NK-92 treated with Interleukin-12 subunit alpha and Interleukin-12 subunit beta, amount 100 ng/mL, for 24 hours (cell line): ENCODE measurements around the gene GRAMD1B.
A peak's percentile ranks its signal among the peaks of the same experiment; 100 is the strongest.
"Not testable (repeated sequence)": the region's sequence is repeated elsewhere in the genome, so short reads cannot be mapped to it uniquely, and the experiment has no call there.

ENCODE experiments used
- DNase-seq: peaks from one replicate; lab custom pipeline; 2025; lab: John Stamatoyannopoulos, UW

Gene GRAMD1B

DNA sequence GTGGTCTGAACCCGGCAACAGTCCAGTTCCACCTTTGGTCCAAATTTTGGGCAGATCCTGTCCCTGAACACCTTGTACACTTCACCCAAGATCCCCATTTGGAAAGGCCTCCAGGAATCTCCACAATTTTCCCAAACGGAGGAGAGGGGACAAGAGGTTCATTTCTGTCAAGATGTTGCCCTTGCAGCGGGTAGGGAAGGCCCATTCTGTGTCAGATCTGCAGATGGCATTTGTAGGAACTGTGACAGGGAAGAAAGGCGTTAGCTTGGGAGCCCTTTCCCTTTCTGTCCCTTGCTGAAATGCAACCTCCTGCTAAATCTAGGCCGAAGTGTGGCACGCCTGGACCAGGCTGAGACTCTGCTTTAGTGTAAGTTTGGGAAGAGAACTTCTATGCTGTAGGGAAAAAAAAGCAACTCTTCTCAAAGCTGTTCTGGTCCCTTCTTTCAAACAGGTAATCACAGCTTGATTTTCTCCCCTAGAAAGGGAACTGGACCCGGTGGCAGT lies 138.3 kb downstream of the GRAMD1B start:
- no peak for DNase-seq

DNA sequence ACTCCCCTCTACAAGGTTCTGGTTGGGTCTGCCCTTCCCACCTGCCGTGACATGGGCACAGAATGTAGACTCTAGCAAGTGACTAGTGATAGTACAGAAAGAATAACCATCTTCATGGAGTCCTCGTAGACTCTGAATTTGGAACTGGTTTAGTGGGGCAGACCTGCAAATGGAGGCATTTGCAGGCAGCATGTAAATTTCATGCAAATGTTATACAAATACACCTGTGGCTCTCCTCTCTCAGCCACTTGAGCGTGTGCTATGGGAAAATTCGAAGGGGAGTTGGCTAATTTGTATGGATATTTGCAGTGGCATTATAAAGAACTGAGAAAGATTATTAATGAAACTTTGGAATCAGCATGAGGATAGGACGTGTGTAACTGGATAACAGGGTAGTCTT lies 139.3 kb downstream of the GRAMD1B start:
- no peak for DNase-seq

DNA sequence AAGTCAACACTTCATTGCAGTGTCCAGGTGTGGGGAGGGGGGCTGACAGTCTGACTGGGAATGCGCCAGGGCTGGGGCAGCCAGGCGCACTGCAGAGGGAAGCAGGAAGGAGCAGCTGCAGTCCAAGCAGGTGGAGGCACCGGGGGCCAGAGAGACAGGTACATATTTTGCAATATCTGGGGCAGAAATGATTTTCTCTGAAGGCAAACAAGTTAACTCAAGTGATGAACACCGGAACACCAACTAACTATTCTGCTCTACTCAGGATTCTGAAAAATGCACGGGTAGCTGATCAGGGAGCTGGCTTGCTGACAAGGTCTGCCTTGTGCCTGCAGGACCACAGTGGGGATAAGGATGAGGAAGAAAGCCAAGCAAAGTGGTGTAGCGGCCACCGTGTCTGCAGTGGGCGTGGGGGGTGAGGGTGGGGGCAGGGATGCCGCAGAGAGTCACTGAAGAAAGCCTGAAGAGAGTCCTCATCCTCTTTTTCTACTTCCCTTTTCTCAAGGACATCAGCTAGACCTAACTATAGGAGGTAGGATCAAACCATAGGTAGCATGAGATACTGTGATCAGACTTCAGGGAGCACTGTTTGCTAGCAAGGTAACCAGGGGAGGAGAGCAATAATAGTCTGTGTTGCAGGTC lies 141.0 kb downstream of the GRAMD1B start:
- DNase-seq = no peak

DNA sequence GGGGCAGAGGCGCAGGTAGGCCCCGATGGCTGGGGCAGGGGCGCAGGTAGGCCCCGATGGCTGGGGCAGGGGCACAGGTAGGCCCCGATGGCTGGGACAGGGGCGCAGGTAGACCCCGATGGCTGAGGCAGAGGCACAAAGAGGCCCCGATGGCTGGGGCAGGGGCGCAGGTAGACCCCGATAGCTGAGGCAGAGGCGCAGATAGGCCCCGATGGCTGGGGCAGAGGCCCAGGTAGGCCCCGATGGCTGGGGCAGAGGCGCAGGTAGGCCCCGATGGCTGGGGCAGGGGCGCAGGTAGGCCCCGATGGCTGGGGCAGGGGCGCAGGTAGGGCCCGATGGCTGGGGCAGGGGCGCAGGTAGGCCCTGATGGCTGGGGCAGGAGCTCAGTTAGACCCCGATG lies 142.7 kb downstream of the GRAMD1B start:
- not testable (repeated sequence) for DNase-seq

DNA sequence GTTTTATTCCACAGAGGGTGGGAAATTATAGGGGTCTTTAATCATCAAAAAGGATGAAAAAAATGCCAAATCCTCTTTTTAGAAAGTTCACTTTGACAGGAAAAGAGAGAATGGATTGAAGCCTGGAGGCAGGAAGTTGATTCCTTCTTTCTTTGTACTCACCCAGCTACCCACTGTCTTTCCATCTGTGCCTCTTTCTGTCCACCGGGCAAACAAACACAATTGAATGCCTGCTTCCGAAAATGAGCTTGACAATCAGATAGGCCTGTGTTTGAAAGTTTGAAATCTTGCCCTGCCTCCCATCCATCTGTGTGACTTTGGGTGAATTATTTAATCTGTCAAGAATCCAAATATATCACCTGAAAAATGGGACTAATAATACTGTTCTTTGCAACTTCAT lies 143.2 kb downstream of the GRAMD1B start:
- no peak for DNase-seq

DNA sequence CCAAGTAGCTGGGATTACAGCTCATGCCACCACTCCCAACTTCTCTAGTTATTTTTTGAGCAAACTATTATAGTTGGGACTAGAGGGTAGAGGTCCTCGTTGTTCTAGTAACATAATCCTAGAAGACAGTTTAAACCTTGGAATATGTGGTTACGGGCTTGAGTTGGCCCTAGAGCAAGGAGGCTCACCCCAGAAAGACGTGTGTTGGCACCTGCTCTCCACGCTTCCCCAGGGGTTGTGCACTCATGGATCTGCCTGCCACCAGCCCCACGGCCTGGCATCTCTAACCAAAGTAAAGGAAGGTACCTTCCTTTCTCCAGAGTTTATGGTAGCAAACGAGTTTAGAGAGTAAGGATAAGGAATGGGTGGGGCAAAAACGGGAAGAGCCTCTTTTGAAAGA lies 145.4 kb downstream of the GRAMD1B start:
- DNase-seq = no peak

DNA sequence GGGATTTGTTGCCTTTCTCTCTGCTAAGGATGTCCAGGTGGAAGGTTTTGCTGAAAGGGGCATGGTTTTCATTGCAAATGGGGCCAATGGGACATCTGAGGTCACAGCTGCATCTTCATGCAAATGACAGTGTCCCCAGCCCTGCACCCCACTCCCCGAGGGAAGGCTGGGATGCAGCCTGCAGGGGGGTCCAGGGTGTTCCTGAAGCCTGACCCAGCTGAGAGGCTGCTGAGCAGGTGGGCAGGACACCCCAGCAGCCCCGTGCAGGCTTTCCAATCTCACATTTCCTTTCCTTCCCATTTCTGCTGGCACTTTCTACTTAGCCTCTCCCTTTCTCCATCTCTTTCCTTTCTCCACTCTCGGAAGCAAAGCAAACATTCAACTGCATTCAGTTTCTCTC lies 146.0 kb downstream of the GRAMD1B start:
- DNase-seq = no peak

DNA sequence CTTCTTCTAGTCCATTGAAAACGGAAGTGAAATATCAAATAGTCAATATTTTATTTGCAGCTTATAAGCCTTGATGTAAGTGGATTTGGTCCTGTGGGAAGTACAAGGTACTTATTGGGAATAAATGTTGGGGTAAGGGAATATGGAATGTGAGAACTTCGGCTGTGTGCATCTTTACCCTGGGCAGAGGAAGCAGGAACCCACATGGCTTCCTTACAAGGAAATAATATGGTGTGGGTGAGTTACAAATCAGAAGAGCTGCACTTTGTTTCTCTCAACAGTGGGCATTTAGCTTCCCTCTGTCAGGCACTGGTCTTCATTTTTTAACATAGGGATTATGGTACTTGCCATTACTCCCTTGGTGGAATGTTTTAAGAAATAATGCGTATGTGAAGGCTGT lies 146.4 kb downstream of the GRAMD1B start:
- no peak for DNase-seq

DNA sequence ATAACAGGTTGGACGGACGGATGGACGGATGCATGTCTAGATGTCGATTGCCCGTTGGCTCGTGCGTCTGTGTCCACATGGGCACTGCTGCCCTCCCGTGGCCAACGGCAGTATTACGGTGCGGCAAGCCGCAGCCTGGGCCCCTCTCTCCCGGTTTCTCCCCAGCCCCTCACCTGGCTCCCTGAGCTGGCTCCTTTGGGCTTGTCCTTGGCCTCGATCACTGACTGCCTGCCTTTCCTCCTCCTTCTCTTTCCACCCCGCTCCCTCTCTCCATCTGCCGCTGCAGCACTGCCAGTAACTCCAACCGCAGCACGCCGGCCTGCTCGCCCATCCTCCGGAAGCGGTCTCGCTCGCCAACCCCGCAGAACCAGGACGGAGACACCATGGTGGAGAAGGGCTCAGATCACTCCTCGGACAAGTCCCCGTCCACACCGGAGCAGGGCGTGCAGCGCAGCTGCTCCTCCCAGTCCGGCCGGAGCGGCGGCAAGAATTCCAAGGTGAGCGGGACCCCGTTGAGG lies 147.1 kb downstream of the GRAMD1B start:
- DNase-seq = peak; percentile 12

DNA sequence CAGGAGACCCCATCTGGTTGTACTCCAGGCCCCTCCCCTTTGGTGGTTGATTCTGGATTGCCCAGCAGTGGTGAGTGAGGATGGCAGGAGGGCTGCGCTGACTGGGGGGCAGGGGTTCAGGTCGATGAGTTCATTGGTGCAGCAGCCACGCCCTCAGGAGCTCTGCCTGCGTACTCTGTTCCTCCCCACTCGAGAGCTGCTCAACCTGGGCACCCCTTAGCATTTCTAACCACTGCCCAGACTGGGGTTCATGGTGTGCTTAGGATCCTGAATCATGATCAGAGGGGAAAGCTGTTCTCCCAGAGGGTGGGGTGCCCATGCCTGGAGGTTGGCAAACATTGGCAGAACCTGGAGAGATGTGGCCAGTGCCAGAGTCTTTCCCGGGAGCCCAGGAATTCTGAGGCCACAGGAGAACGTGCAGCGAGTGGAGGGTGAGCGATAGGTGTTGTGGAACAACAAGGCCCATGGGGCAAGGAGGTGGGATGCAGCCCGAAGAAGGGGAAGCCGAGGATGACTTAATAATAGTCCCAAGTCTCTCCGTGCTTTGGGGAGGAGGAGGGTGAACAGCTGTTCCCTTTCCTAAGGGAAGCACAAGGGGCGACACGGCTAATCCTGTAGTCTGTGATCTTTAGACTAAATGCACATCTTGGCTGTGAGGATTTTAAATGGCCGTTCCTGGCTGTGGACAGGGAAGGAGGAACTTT lies 148.9 kb downstream of the GRAMD1B start:
- no peak for DNase-seq

DNA sequence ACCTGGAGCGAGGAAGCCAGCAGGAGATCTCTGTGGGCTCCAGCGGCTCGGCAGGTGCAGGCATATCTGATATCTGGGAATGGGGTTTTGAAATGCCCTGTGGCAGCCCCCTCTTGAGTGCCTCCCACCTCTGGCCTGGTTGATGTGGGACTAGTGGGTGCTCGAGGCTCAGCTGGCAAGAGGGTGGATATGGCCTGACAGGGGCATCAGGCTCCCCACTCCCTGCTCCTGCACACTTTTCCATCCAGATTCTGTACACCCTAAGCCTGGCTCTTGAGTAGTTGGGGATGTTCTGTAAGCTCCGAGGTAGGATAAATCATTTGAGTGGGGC lies 149.4 kb downstream of the GRAMD1B start:
- no peak for DNase-seq

DNA sequence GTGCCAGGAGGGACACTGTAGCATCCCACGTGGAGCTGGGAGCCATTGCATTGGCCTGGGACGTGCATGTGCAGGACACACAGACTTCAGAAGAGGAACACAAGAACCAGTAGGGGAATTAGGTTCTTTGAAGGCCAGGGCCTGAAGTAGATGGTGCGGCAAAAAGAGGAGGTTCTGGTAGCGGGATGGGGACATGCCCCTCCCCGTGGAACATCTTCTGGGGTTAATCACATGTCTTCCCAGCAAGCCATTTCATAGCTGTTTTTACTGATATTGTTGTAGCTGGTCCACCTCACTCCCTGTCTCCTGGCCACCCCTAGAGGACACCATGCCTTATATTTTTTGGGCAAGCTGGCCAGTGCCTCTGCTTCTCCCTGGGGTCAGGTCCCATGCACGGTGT lies 150.1 kb downstream of the GRAMD1B start:
- no peak for DNase-seq

DNA sequence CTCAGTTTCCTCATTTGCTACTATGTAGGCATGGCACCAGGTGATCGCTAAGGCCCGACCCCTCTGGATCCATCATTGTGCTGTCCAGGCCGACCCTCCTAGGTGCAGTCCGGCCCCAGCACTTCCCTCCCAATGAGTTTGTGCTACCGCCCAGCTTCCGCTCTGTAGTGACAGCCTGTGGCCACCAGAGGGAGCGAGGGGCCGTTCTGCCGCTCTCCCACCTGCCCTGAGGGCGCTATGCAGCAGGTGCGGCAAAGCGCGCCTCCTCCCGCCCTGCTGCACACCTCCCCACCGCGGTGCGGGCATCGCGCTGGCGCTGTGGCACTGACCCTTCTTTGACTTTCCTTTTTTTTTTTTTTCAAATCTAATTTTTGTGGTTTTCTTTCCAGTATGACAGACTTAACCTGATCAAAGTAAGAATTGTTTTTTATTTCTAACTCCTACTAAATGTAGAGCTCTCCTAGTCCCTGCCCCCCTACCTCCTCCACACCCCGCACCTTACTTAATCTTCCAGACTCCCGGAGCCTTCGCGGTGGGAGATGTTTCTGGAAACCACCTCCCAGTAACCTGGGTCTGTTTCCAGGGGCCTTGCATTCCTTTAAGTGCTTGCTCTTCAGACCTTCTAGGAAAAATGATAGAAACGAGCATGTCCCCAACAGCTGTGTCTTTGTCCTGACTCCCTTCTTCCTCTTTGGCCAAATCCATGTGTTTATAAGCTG lies 150.6 kb downstream of the GRAMD1B start:
- no peak for DNase-seq

DNA sequence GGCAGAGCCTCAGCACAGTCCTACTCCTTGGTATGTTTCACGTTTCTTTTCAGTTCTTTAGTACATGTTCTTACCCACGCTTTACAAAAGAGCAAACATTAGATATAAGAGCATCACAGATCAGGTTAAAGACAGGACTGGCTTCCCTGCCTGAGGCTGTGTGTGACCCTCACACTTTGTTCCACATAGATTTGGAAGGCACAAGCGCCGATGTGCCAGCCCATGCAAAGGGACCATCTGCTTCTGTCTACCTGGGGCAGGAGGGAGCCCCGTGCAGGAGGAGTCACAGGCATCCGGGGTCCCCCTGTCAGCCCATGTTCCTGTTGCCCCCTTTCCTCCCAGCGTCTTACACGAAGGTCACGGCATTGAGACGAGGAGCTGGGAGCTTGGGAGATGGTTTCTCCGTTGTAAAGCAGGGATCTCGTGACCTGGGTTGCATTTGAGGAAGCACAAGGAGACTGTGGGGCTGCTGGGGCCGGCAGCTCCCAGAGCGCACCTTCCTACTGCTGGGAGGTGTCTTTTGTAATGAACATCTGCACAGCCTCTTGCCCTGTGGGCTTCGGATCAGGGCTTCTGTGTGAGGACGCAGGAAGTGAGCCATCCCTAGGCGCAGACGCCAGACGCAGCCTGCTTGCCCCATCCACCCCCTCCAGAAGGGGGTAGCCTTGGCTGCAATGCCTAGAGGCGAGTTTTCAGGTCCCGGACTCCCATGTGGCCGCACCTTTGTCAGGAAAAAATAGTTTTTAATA lies 151.8 kb downstream of the GRAMD1B start:
- no peak for DNase-seq

DNA sequence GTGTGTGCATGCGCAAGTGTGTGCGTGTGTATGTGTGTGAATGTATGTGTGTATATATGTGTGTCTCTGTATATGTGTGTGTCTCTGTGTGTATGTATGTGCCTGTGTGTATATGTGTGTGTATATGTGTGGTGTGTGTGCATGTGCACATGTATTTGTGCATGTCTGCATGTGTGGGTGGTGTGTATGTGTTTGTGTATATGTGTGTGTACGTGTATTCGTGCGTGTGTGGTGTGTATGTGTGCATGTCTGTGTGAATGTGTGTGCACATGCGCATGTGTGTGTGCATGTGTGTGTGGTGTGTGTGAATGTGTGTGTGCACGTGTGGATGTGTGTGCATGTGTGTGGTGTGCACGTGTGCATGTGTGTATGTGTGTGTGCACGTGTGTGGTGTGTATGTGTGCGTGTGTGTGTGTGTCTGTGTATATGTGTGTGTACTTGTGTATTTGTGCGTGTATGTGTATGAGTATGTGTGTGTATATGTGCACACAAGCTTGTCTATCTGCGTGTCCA lies 153.0 kb downstream of the GRAMD1B start:
- no peak for DNase-seq

DNA sequence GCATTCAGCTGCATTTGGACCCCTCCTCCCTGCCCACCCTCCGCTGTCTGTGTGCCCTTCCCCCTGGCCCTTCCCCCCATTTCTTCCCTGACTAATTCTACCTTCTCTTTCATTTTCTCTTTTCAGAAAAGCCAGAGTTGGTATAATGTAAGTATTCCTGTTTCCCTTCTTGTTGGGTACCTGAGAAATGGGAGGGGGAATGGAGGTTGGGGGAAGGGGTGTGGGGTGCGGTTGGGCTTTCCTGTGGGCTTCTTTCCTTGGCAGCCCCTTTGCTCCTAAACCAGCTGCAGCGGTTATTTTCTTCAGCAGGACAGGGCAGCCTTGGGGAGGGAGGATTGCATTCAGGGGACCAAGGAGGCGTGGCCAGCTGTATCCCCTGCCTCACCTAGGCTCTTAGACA lies 154.1 kb downstream of the GRAMD1B start:
- DNase-seq = no peak

DNA sequence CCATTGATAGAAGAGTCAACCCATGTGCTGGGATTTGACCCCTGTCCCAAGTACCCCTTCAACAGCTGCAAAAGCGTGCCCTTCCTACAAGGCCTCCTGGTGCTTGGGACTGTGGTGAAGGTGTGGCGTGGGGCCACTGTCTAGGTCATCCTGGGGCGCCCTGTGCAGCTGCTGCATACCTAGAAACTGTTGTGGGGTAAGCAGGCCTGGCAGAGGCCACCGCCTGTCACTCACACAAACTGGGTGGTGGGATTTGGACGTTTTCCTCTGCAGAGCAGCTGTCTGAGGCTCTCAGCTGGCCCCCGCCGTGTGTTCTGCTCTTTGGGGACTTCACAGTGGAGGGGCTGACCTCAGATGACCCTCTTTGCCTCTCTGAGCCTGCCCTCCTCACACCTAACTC lies 154.7 kb downstream of the GRAMD1B start:
- no peak for DNase-seq

DNA sequence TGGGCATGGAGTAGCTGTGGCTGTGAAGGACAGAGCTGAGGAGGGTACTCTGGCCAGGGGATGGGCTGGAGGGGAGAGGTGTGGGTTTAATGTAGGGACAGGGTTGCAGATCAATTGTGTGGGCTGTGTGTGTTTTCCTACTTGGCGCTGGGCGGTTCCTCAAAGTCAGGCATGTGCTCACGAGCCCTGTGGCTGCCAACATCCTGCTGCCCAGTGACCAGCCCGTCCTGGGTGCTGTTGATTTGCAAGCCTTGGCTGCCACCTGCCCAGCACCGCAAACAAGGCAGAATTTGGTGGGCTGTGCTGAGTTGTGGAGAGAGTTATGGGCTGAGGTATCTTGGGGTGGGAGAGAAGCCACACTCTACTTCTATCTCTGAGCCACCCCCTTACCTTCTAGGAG lies 155.1 kb downstream of the GRAMD1B start:
- no peak for DNase-seq

DNA sequence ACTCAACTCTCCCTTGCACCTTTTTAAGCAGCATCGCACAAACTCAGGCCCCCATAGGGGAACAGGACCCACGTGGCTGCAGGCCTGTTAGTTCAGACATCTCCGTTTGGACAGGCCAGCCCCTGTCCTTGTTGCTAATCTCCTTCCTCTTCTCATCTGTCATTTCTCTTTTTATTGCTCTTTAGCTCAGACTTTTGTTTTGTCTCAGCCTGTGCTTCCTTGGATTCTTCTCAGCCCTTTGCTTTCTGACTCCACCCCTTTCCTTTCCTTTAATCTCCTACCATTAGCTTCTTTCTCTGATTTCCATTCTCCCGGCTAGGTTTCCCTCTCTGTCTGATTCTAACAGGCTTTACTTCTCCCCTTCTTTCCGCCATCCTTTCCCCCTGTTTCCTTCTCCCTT lies 155.6 kb downstream of the GRAMD1B start:
- DNase-seq = no peak

DNA sequence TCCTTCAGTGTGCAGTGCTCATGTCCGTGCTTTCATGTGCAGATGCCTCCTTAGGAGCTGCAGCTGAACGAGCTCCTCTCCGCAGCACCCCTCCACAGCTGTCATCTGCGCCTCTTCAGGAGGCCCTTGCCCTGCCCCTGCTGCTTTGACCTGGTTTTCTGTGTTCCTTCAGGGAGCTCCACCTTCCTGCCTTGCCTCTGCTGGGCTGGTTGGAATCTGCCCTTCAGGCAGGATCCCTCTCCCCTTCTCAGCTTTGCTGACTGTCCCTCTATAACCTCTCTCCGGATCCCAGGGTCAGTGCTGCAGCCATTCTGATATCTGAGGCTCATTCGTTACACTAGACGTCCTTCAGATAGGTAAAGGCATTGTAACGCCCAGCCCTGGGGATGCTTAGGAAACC lies 156.5 kb downstream of the GRAMD1B start:
- no peak for DNase-seq

DNA sequence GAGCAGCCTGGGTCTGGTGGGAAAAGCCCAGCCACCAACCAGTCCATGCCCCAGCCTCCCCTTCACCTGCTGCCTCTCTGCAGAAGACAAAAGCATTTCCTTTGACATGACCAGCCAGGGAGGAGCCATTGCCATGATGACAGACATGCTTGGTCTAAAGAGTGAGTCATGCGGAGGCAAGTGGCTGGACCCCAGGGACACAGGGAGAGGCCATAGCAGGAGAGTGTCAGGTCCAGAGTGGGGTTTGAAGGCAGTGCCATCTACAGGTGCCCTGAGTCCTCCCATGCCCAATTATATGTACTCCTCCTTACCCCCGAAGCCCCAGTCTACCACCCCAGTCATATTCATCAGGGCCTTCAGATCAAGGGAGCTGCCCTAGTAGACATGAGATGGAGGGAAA lies 157.0 kb downstream of the GRAMD1B start:
- DNase-seq = no peak

DNA sequence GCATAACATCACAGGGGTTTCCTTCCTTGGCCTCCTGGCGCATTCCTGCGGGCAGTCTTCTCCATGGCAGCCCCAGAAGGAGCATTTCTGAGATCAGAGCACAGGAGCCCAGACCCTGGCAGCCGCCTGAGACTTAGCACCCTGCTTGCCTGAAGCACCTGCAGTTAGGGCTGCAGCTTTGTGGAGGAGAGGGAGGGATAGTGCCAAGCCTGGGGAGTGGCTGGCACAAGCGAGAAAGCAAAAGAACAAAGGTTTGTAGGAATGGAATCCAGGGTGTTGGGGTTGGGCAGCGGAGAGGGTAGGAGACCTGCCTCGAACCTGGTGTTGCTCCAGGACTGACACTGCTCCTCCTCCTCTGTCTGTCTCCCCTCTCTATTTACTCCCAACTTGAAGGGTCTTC lies 157.5 kb downstream of the GRAMD1B start:
- DNase-seq = no peak
